CD14-positive monocyte (primary cell): ENCODE results near the gene IGLL1. TPM values are rescaled to one million over a fixed set of nuclear protein-coding genes. Genes with fewer than 3 reads are reported as not detected.
"Not testable (repeated sequence)": the region's sequence is repeated elsewhere in the genome, so short reads cannot be mapped to it uniquely, and the experiment has no call there.

Source experiments
- DNase-seq, 3 donors: peaks; one replicate each; pipeline ENCODE4 v3.0.0-alpha.2; 2011 to 2022
- H2AFZ ChIP-seq: 2 replicates; pipeline ENCODE4 v1.6.0; 2012; ENCODE audit warnings: mild to moderate bottlenecking, low read depth, low read length, inconsistent platforms; ENCODE audit not compliant: insufficient read depth, poor library complexity, severe bottlenecking
- H3K27ac ChIP-seq, 2 donors: 1 replicate in 1 of 2; 2 replicates in 1 of 2; pipeline ENCODE4 v1.5.1; 2012 to 2013; ENCODE audit warnings: low read length in 2 of 2, control low read depth in 1 of 2, inconsistent platforms in 1 of 2, low read depth in 1 of 2, mild to moderate bottlenecking in 1 of 2
- H3K27me3 ChIP-seq, 2 donors: one replicate each; pipeline versions ENCODE4 v1.6.0 to v1.6.1; 2011 to 2013; ENCODE audit warnings: low read length in 2 of 2; ENCODE audit not compliant: control insufficient read depth in 2 of 2, insufficient read depth in 2 of 2
- H3K36me3 ChIP-seq, 2 donors: replicated peaks in 1 of 2; 1 replicate in 1 of 2; 2 replicates in 1 of 2; pipeline versions ENCODE4 v1.5.1 to v1.6.1; 2012 to 2013; ENCODE audit warnings: low read length in 2 of 2, control low read depth in 1 of 2, inconsistent platforms in 1 of 2, mild to moderate bottlenecking in 1 of 2; ENCODE audit not compliant: insufficient read depth in 2 of 2, control insufficient read depth in 1 of 2
- H3K4me1 ChIP-seq, 2 donors: 1 replicate in 1 of 2; 2 replicates in 1 of 2; pipeline versions ENCODE4 v1.5.1 to v1.6.1; 2012 to 2013; ENCODE audit warnings: low read length in 2 of 2, control low read depth in 1 of 2, inconsistent platforms in 1 of 2, mild to moderate bottlenecking in 1 of 2, moderate library complexity in 1 of 2; ENCODE audit not compliant: insufficient read depth in 2 of 2, control insufficient read depth in 1 of 2
- H3K4me2 ChIP-seq: replicated peaks from 2 replicates; pipeline ENCODE3; 2012; ENCODE audit warnings: low read length, moderate library complexity, mild to moderate bottlenecking; ENCODE audit not compliant: poor library complexity, severe bottlenecking; ENCODE audit errors: extremely low read depth
- H3K4me3 ChIP-seq, 3 experiments: fragments of 200-600 bp in 1 of 3; sonication (generic) in 1 of 3; replicated peaks in 1 of 3; 1 replicate in 2 of 3; 2 replicates in 1 of 3; pipeline ENCODE4 v1.5.1; 2011 to 2013; ENCODE audit warnings: low read length in 3 of 3, mild to moderate bottlenecking in 3 of 3, control low read depth in 2 of 3, low read depth in 2 of 3, inconsistent platforms in 1 of 3, moderate library complexity in 1 of 3
- H3K79me2 ChIP-seq: 2 replicates; pipeline ENCODE4 v1.6.0; 2012; ENCODE audit warnings: mild to moderate bottlenecking, control low read depth, inconsistent platforms, low read length, moderate library complexity; ENCODE audit not compliant: insufficient read depth
- H3K9ac ChIP-seq: 2 replicates; pipeline ENCODE4 v1.6.0; 2017; ENCODE audit warnings: low read length, mild to moderate bottlenecking; ENCODE audit not compliant: insufficient read depth, poor library complexity, severe bottlenecking
- H3K9me3 ChIP-seq, 2 donors: replicated peaks in 1 of 2; 1 replicate in 1 of 2; 2 replicates in 1 of 2; pipeline versions ENCODE4 v1.5.1 to v1.6.1; 2012 to 2013; ENCODE audit warnings: low read length in 2 of 2, control low read depth in 1 of 2; ENCODE audit not compliant: control insufficient read depth in 1 of 2, insufficient read depth in 1 of 2
- H4K20me1 ChIP-seq: 2 replicates; pipeline ENCODE4 v1.6.0; 2012; ENCODE audit warnings: mild to moderate bottlenecking, low read length, control low read depth, moderate library complexity; ENCODE audit not compliant: insufficient read depth
- H3K27ac Mint-ChIP-seq, 7 donors: one replicate each; pipeline ENCODE4 v1.8.0; 2020; ENCODE audit warnings: mild to moderate bottlenecking in 7 of 7, mixed read lengths in 7 of 7, moderate library complexity in 6 of 7, inconsistent platforms in 2 of 7
- H3K27me3 Mint-ChIP-seq, 3 donors: one replicate each; pipeline ENCODE4 v1.8.0; 2021 to 2022; ENCODE audit warnings: low read depth in 3 of 3, mild to moderate bottlenecking in 3 of 3, mixed read lengths in 3 of 3, moderate library complexity in 3 of 3, inconsistent platforms in 1 of 3
- H3K36me3 Mint-ChIP-seq, 2 donors: one replicate each; pipeline ENCODE4 v1.8.0; 2020; ENCODE audit warnings: mixed read lengths in 2 of 2, inconsistent platforms in 1 of 2, mild to moderate bottlenecking in 1 of 2
- H3K4me1 Mint-ChIP-seq: one replicate; pipeline ENCODE4 v1.8.0; 2020; ENCODE audit warnings: mild to moderate bottlenecking, mixed read lengths
- H3K4me3 Mint-ChIP-seq, 2 donors: one replicate each; pipeline ENCODE4 v1.8.0; 2020; ENCODE audit warnings: mild to moderate bottlenecking in 2 of 2, mixed read lengths in 2 of 2, moderate library complexity in 1 of 2
- H3K9me3 Mint-ChIP-seq, 7 donors: one replicate each; pipeline ENCODE4 v1.8.0; 2020 to 2022; ENCODE audit warnings: mixed read lengths in 7 of 7, mild to moderate bottlenecking in 6 of 7, moderate library complexity in 6 of 7, inconsistent platforms in 2 of 7
- WGBS: methylation state at CpG from one replicate; pipeline ENCODE4 v1.1.5; 2013; ENCODE audit warnings: missing lambda C conversion rate; ENCODE audit not compliant: insufficient coverage; 5-methylcytosine and 5-hydroxymethylcytosine counted together
- intact Hi-C, 2 donors: fragments of 100-400 bp; cut with micrococcal nuclease; formaldehyde crosslinking; loops; one replicate each; pipeline versions ENCODE4 v1.15.0 to v1.15.1; 2023
- polyA plus RNA-seq, 3 donors: library from polyadenylated mRNA; depleted of rRNA in 1 of 3; unstranded in 2 of 3; stranded (reverse) in 1 of 3; fragments of 300-500 nt in 2 of 3; fragments of >200 nt in 1 of 3; fragmentation: Illumina TruSeq in 2 of 3; gene quantifications; 1 replicate in 2 of 3; 2 replicates in 1 of 3; pipeline ENCODE4 v1.2.3, GENCODE V29; 2012 to 2021
- TF ChIP-seq, protein P1 (sequence below): fragments of 200-600 bp; IDR thresholded peaks from one replicate; pipeline ENCODE4 v1.8.0; 2022; ENCODE audit warnings: antibody characterized with exemption, mild to moderate bottlenecking

Gene IGLL1
- polyA plus RNA-seq, 3 donors = not detected

DNA sequence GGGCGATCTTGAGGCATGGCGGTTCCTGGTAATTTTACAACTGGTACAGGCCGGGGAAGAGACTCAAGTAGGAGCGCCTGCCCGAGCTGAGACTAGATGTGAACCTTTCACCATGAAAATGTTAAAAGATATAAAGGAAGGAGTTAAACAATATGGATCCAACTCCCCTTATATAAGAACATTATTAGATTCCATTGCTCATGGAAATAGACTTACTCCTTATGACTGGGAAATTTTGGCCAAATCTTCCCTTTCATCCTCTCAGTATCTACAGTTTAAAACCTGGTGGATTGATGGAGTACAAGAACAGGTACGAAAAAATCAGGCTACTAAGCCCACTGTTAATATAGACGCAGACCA lies 40.3 kb downstream of the IGLL1 start:
- H3K36me3 ChIP-seq, H3K4me3 ChIP-seq, H3K27ac Mint-ChIP-seq, H3K9ac ChIP-seq, H3K9me3 Mint-ChIP-seq, H3K36me3 Mint-ChIP-seq, H4K20me1 ChIP-seq, H3K27ac ChIP-seq, DNase-seq, H3K27me3 ChIP-seq, H3K4me1 ChIP-seq, H3K4me2 ChIP-seq, intact Hi-C loops, H3K4me1 Mint-ChIP-seq, H3K4me3 Mint-ChIP-seq, H3K79me2 ChIP-seq, H3K9me3 ChIP-seq: not testable (repeated sequence)
- peak overlapping the region; percentile 59 for H2AFZ ChIP-seq
- WGBS = no CpG with 5 or more reads among the region's 7 CpGs
- TF ChIP-seq, protein P1, sequence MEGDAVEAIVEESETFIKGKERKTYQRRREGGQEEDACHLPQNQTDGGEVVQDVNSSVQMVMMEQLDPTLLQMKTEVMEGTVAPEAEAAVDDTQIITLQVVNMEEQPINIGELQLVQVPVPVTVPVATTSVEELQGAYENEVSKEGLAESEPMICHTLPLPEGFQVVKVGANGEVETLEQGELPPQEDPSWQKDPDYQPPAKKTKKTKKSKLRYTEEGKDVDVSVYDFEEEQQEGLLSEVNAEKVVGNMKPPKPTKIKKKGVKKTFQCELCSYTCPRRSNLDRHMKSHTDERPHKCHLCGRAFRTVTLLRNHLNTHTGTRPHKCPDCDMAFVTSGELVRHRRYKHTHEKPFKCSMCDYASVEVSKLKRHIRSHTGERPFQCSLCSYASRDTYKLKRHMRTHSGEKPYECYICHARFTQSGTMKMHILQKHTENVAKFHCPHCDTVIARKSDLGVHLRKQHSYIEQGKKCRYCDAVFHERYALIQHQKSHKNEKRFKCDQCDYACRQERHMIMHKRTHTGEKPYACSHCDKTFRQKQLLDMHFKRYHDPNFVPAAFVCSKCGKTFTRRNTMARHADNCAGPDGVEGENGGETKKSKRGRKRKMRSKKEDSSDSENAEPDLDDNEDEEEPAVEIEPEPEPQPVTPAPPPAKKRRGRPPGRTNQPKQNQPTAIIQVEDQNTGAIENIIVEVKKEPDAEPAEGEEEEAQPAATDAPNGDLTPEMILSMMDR = peak; percentile 25
- H3K27me3 Mint-ChIP-seq = peaks cover 0 to 15% (median 11%) of the 10 kb centered on the region in 3 donors

DNA sequence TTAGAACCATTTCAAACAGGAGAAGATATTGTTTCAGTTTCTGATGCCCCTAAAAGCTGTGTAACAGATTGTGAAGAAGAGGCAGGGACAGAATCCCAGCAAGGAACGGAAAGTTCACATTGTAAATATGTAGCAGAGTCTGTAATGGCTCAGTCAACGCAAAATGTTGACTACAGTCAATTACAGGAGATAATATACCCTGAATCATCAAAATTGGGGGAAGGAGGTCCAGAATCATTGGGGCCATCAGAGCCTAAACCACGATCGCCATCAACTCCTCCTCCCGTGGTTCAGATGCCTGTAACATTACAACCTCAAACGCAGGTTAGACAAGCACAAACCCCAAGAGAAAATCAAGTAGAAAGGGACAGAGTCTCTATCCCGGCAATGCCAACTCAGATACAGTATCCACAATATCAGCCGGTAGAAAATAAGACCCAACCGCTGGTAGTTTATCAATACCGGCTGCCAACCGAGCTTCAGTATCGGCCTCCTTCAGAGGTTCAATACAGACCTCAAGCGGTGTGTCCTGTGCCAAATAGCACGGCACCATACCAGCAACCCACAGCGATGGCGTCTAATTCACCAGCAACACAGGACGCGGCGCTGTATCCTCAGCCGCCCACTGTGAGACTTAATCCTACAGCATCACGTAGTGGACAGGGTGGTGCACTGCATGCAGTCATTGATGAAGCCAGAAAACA lies 40.8 kb downstream of the IGLL1 start:
- Histone ChIP-seq H3K27ac (no peak overlapping the region), H3K79me2 (no peaks in the 10 kb centered on the region), H3K27me3 (no peaks in the 10 kb centered on the region), H2AFZ (peak overlapping the region; percentile 59), H3K9me3 (no peaks in the 10 kb centered on the region), H3K36me3 (no peaks in the 10 kb centered on the region), H4K20me1 (no peaks in the 10 kb centered on the region), H3K4me3 (no peak overlapping the region), H3K4me2 (no peak overlapping the region), H3K9ac (no peak overlapping the region), H3K4me1 (peaks cover 0 to 3% of the 10 kb centered on the region in 2 donors)
- Mint-ChIP-seq H3K9me3 (no peaks in the 10 kb centered on the region), H3K27me3 (peaks cover 0 to 15% (median 11%) of the 10 kb centered on the region in 3 donors), H3K4me3 (peak overlapping the region in 1 of 2 donors; percentile 58), H3K36me3 (no peaks in the 10 kb centered on the region), H3K27ac (no peak overlapping the region), H3K4me1 (peaks cover 8% of the 10 kb centered on the region)
- WGBS = 35% methylated on average over 13 of the region's 21 CpGs
- intact Hi-C loops = no loop called here
- peak; percentile 53 to 74 (median 69) for DNase-seq
- TF ChIP-seq, protein P1 = peak; percentile 70

DNA sequence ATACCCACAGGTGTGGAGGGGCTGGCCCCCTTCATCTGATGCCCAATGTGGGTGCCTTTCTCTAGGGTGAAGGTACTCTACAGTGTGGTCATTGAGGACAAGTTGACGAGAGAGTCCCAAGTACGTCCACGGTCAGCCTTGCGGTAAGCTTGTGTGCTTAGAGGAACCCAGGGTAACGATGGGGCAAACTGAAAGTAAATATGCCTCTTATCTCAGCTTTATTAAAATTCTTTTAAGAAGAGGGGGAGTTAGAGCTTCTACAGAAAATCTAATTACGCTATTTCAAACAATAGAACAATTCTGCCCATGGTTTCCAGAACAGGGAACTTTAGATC lies 41.4 kb downstream of the IGLL1 start:
- H3K36me3 Mint-ChIP-seq, H3K9me3 Mint-ChIP-seq, H3K4me1 Mint-ChIP-seq, H3K4me1 ChIP-seq, H3K79me2 ChIP-seq, H3K27ac Mint-ChIP-seq, H3K9me3 ChIP-seq, intact Hi-C loops, DNase-seq, H3K36me3 ChIP-seq, H2AFZ ChIP-seq, H3K4me3 ChIP-seq, H3K27ac ChIP-seq, H3K4me2 ChIP-seq, H3K9ac ChIP-seq, H3K27me3 ChIP-seq, H4K20me1 ChIP-seq: not testable (repeated sequence)
- Mint-ChIP-seq H3K4me3 (peak overlapping the region in 1 of 2 donors; percentile 58), H3K27me3 (peaks cover 0 to 15% (median 12%) of the 10 kb centered on the region in 3 donors)
- no CpG with 5 or more reads among the region's 6 CpGs for WGBS
